KOPT-K1 (cell line): ENCODE data around the gene DNALI1.
"Not testable (repeated sequence)": the region's sequence is repeated elsewhere in the genome, so short reads cannot be mapped to it uniquely, and the experiment has no call there.

Experiments used
- H3K27ac ChIP-seq: fragments of 200-600 bp; sonication (generic); 2 replicates; pipeline ENCODE4 v1.5.1; 2016; ENCODE audit warnings: antibody characterized with exemption, mild to moderate bottlenecking, low read depth, low read length; ENCODE audit not compliant: poor library complexity, severe bottlenecking
- H3K36me3 ChIP-seq: fragments of 200-600 bp; sonication (generic); 2 replicates; pipeline ENCODE4 v1.5.1; 2017; ENCODE audit warnings: antibody characterized with exemption, mild to moderate bottlenecking, low read length, moderate library complexity; ENCODE audit not compliant: insufficient read depth
- H3K9me3 ChIP-seq: fragments of 200-600 bp; sonication (generic); 2 replicates; pipeline ENCODE4 v1.5.1; 2017; ENCODE audit warnings: antibody characterized with exemption, low read length, mild to moderate bottlenecking; ENCODE audit not compliant: insufficient read depth, poor library complexity, severe bottlenecking

Gene DNALI1

GRCh38 chr1:37540036-37540785 is 16.5 kb upstream of the DNALI1 start:
- H3K9me3 ChIP-seq = no peaks in the 10 kb centered on the region
- H3K36me3 ChIP-seq = peaks cover 97% of the 10 kb centered on the region
- H3K27ac ChIP-seq = no peak overlapping the region

- H3K36me3 ChIP-seq = peaks cover 95% of the 10 kb centered on the region
These were observed 12.2 kb upstream of the DNALI1 start for GRCh38 chr1:37544530-37544929.

DNA sequence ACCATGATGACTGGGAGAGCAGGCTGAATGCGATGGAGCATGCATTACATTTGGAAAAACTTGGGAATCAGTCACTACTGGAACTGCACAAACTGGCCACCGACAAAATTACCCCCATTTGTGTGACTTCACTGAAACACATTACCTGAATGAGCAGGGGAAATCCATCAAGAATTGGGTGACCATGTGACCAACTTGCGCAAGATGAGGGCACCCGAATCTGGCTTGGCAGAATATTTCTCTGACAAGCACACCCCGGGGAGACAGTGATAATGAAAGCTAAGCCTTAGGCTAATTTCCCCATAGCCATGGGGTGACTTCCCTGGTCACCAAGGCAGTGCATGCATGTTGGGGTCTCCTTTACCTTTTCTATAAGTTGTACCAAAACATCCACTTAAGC is 11.7 kb upstream of the DNALI1 start:
- Histone ChIP-seq H3K27ac (no peak overlapping the region), H3K36me3 (peaks cover 95% of the 10 kb centered on the region), H3K9me3 (no peaks in the 10 kb centered on the region)

More at GRCh38 chr1:37544530-37544929, 12.2 kb upstream of the DNALI1 start:
- Histone ChIP-seq H3K27ac (no peak overlapping the region), H3K9me3 (no peaks in the 10 kb centered on the region)

- Histone ChIP-seq H3K9me3 (peaks cover 1% of the 10 kb centered on the region), H3K27ac (no peak overlapping the region), H3K36me3 (peaks cover 82% of the 10 kb centered on the region)
These were observed 7.4 kb upstream of the DNALI1 start for GRCh38 chr1:37549341-37549740.

DNA sequence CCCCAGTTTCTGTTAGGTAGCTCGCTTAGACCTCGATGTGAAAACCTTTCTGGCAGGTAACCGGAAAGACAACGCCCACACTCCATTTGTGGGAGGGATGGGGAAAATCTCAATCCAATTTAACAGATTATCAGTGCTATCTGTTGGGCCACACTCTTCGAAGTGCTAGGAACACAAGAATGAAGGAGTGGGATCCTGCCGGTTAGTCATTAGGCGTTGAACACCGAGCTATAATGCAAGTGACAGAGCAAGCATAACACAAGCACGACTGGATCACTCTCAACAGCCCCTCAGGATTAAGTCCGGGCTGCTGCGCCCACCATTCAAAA is 3.2 kb upstream of the DNALI1 start:
- H3K9me3 ChIP-seq = peaks cover 8% of the 10 kb centered on the region
- H3K36me3 ChIP-seq = peaks cover 41% of the 10 kb centered on the region
- peak overlapping the region; percentile 72 for H3K27ac ChIP-seq

- peaks cover 8% of the 10 kb centered on the region for H3K9me3 ChIP-seq
These were observed 2.6 kb upstream of the DNALI1 start, which contains the start of gene SNIP1 for GRCh38 chr1:37553927-37554808. Gene SNIP1, minus strand, starts transcription at chr1:37554293. Its CDS starts 64 bp downstream, at chr1:37554229.

DNA sequence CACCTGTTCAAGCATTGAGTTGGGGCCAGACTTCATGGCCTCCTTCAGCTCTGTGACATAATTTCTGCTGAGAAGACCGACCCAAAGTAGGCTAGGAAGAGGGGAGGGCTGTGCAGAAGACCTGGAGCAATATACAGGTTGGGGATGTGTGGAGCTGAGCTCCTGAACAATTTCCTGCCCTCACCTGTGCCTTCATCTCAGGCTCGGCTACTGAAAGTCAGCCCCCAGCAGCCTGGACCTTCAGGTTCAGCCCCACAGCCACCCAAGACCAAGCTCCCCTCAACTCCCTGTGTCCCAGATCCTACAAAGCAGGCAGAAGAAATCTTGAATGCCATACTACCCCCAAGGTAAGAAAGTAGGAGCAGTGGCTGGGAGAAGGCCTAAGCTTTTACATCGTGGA is 662 bp downstream of the DNALI1 start:
- peaks cover 8% of the 10 kb centered on the region for H3K9me3 ChIP-seq
- peaks cover 14% of the 10 kb centered on the region; the same call in 1 of the 2 replicates for H3K36me3 ChIP-seq
- no peak overlapping the region for H3K27ac ChIP-seq

More at GRCh38 chr1:37553927-37554808, 2.6 kb upstream of the DNALI1 start, which contains the start of gene SNIP1:
- H3K27ac ChIP-seq = peak within 1 kb of the TSS; percentile 72
- H3K36me3 ChIP-seq = peaks cover 35% of the 10 kb centered on the region

DNA sequence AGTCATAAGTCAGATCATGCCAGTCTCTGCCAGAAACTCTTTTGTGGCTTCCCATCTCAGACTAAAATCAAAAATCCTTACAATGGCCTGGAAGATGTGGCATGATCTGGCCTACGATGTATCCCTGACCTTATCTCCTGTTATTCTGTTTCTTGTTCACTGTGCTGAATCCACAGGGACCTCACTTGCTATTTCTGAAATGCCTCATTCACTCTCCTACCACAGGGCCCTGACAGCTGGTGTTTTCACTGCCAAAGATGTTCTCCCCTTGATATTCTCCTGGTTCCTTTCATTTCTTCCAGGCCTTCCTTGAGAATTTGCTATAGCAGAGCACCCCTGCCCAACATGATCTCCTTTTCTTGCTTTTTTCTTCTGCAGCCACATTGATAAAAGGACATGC is 1.7 kb downstream of the DNALI1 start:
- H3K36me3 ChIP-seq = peaks cover 19% of the 10 kb centered on the region; the same call in 1 of the 2 replicates
- H3K9me3 ChIP-seq = peaks cover 8% of the 10 kb centered on the region
- no peak overlapping the region for H3K27ac ChIP-seq

- Histone ChIP-seq H3K27ac (no peak overlapping the region), H3K36me3 (peaks cover 21% of the 10 kb centered on the region; the same call in 1 of the 2 replicates), H3K9me3 (peaks cover 8% of the 10 kb centered on the region)
These were observed 2.3 kb downstream of the DNALI1 start for GRCh38 chr1:37559080-37559479.

DNA sequence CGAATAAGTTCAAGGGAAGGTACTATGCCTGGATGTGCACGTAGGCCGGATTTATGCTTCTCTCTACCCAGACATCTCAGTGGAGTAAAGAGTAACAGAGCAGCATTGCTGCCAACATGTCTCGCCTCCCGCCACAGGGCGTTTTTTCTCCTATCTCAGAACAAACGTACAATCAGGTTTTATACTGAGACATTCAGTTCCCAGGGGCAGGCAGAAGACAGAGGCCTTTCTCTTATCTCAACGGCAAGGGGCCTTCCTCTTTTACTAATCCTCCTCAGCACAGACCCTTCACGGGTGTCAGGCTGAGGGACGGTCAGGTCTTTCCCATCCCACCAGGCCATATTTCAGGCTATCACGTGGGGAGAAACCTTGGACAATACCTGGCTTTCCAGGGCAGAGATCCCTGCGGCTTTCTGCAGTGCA is 3.2 kb downstream of the DNALI1 start:
- H3K36me3 ChIP-seq = peaks cover 30% of the 10 kb centered on the region
- not testable (repeated sequence) for H3K9me3 ChIP-seq, H3K27ac ChIP-seq

GRCh38 chr1:37560401-37561132 is 3.8 kb downstream of the DNALI1 start:
- peaks cover 36% of the 10 kb centered on the region for H3K36me3 ChIP-seq
- no peak overlapping the region for H3K27ac ChIP-seq
- no peaks in the 10 kb centered on the region for H3K9me3 ChIP-seq

- Histone ChIP-seq H3K36me3 (peaks cover 45% of the 10 kb centered on the region), H3K27ac (no peak overlapping the region), H3K9me3 (no peaks in the 10 kb centered on the region)
These were observed 4.7 kb downstream of the DNALI1 start for GRCh38 chr1:37561133-37562132.

DNA sequence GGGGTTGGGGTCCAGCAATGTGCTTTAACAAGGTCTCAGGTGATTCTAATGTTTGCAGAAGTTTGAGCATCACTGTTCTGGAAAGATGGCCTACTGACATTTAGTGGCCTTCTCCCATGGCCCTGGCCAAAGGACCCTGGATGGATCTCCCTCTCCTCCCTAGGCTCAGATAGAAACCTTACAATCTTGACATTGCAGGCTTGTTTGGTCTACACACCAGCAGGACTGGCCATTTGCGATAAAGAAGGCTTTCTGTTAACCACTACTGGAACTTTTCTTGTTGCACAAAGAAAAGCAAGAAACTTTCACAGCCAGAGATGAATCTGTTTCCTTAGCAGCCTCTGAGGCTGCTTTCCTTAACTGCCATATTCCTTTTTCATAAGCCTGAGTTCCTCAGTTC is 6.2 kb downstream of the DNALI1 start:
- Histone ChIP-seq H3K9me3 (no peaks in the 10 kb centered on the region), H3K36me3 (peaks cover 60% of the 10 kb centered on the region), H3K27ac (no peak overlapping the region)

DNA sequence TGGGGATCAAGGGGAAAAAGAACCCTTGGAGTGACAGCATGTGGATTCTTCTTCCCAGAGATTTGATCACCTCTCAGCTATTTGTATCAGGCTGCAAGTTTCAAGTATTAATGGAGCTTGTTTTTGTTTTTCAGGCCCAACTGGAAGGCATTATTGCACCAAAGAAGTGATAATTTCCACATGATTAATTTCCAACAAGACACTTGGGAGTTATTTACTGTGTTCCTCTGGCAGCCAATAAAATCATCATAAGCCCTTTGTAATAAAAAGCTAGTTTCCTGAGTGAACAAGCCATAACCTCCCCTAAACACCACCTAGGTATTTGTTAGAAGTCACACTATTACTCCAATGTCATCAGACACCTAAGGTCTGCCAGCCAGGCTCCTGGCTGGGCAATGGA is 8.2 kb downstream of the DNALI1 start:
- Histone ChIP-seq H3K36me3 (peaks cover 79% of the 10 kb centered on the region), H3K27ac (no peak overlapping the region), H3K9me3 (no peaks in the 10 kb centered on the region)
